H1 (cell line): ENCODE results near the gene HOGA1. TPM values are rescaled to one million over a fixed set of nuclear protein-coding genes. Genes with fewer than 3 reads are reported as not detected.

ENCODE experiments used
- ATF2 ChIP-seq: IDR thresholded peaks from 2 replicates; pipeline ENCODE4 v1.6.1; 2012; ENCODE audit warnings: low read length, inconsistent platforms
- BCL11A ChIP-seq, 2 experiments: IDR thresholded peaks; one replicate each; pipeline ENCODE4 v1.6.1; 2011; ENCODE audit warnings: low read depth in 2 of 2, low read length in 2 of 2, mild to moderate bottlenecking in 2 of 2
- MAX ChIP-seq: IDR thresholded peaks from 2 replicates; pipeline ENCODE4 v1.6.1; 2012; ENCODE audit warnings: inconsistent platforms
- RXRA ChIP-seq: IDR thresholded peaks from 2 replicates; pipeline ENCODE4 v1.6.1; 2011; ENCODE audit warnings: low read depth, mild to moderate bottlenecking, low read length, moderate library complexity; ENCODE audit not compliant: insufficient read depth
- polyA plus RNA-seq, 7 experiments: library from polyadenylated mRNA; depleted of rRNA in 3 of 7; stranded (reverse) in 5 of 7; unstranded in 2 of 7; fragments of >200 nt in 5 of 7; fragments of 200-250 nt in 2 of 7; gene quantifications; 1 replicate in 5 of 7; 2 replicates in 1 of 7; 4 replicates in 1 of 7; pipeline versions ENCODE4 v1.2.1 to v1.2.3, GENCODE V29; 2011 to 2013; ENCODE audit warnings: missing spikeins in 2 of 7, mixed read lengths in 2 of 7
- total RNA-seq: library from RNA; stranded (reverse); fragmentation: NEBNext Ultra II Directional; extraction: Animal tissue kit (Norgen Biotek cat#: 25700); gene quantifications from 2 replicates; pipeline ENCODE4 v1.2.1, GENCODE V29; 2021

Gene HOGA1
- total and polyA plus RNA-seq, 2 of the 8 experiments (the other 6 are each of a cell fraction or from before 2014, with no cell fraction given) = 0.28 to 1.00 TPM

DNA sequence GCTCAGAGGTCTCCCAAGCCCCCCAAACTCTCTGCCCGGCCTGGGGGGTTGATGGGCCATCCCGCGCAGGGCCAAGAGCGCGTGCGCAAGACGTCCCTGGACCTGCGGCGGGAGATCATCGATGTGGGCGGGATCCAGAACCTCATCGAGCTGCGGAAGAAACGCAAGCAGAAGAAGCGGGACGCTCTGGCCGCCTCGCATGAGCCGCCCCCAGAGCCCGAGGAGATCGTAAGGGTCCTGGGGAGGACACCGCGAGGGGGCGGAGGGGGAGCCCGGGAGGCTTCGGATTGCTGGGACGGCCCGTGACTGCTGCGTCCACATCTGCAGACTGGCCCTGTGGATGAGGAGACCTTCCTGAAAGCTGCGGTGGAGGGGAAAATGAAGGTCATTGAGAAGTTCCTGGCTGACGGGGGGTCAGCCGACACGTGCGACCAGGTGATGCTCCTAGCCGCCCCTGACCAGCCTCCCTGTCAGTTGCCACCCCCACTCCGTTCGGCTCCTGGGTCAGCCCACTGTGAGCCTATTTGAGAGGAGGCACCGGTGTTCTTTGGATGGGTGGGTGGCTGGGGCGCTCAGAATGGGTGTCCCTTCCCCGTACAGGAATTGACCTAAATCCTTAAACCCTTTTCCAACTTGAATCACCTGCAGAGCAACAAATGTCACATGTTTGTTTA lies 5.9 kb upstream of the HOGA1 start (continued):
- TF ChIP-seq RXRA (no peak), ATF2 (no peak), BCL11A (IDR thresholded peaks at IDR 0.05; ENCODE audit: low read depth in 2 of 2, low read length in 2 of 2) (no peak), MAX (no peak)
- TF ChIP-seq, all 59 proteins: peak for 0
